Activated CD8-positive, alpha-beta memory T cell treated with anti-CD3 and anti-CD28 coated beads for 1 hour (primary cell): Measurements from ENCODE around the gene HEMGN.

Experiments
- DNase-seq, 2 donors: peaks; one replicate each; pipeline ENCODE4 v3.0.0-alpha.2; 2020; ENCODE audit warnings: low read depth in 1 of 2; ENCODE audit errors: extremely low read depth in 1 of 2

The HEMGN gene

DNA sequence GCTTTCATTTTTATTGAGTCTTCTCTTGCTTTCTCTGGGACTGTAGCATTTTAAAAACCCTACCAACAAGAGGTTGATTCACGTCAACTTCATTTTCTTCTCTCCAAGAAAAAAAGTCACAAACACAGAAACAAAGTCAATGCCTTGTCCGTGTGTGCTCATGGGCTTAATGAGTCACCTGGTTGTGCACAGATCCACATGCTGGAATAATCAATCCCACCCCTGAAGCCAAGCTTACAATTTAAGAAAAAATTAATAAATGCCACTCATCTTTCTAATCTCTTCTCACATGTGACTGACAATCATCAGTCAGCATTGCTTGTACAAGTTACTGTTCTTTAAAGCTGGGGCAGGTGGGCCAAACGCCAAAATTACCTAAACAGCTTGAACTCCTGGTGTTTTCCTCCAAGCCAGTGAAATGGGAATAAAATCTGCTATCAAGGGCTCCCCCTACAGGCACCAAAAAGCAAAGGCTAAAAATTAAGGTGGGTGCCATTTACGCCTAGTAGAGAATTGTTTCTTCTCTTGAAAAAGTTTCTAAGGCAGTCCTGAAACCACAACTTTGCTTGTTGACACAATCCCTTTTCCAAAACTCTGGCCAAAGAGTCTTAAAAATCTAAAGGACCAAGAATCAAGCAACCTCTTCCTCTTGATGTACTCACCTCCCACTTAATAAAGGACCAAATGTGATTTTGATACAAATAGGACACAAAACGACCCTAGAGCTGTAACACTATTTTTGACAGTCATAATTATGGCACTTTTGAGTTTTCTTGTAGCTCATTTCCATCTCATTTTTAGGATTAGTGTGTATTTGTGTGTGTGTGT lies 37.0 kb downstream of the HEMGN start:
- DNase-seq: no peak

DNA sequence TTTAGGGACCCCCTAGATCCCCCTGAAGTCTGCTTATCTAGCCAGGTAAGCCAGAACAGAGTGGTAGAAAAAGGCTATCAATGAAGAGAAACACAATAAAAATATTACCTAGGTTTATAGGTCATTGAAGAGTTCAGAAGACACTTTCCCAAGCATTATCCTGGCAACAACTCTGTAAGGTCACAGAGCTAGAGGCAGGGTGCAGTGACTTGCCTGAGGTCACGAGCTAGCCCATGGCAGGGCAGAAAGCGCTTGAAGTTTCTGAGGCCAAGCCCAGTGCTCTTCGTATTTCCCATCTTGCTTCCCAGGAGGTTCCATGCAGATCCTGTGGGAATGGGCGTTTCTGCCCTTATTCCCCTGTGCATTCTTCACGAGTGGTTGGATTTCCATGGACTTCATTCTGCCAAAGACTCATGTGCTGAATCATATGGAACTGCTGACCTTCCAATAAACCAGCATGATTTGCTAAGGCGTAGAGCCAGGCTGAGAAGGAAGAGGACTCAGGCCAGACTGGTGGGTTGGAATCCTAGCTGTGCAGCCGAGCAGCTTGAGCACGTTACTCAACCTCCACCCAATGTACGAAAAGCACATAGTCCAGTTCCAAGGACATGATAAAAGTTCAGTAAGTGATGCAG lies 37.8 kb downstream of the HEMGN start:
- no peak for DNase-seq

- DNase-seq: no peak
Observed at GRCh38 chr9:97895695-97896332, 42.2 kb downstream of the HEMGN start.

DNA sequence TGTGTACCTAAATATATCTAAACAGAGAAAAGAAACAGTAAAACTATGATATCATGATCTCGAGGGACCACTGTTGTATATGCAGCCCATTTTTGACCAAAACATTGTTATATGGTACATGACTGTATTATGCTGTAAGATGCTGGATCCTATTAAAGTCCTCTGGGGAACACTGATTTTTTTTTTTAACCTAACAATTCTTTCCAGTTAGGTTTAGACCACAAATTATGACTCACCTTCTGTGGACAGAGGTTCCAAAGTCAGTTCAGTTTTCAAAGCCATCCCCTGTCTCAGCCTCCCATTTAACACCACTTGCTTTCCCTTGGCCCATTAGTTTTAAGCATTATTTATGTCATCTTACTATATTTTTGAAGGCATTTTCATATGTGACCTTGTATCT lies 42.8 kb downstream of the HEMGN start:
- no peak for DNase-seq

DNA sequence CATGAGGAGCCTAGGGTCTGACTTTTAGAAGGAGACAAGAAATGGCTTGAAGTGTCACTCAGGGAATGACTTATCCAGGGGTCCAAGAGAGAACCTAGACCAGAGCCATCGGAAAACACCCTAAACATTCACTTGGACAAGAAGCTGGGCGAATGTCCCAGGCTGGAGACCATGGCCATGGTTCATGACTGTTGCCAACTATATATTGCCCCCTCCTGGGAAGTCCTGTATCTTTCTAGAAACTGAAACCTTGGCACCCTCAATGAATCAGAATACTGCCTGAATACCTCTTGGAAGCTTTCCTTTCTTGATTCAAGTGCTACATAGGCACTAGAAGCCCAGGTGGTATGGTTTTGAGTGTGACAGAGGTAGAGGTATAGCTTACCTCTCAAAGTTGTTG lies 45.6 kb downstream of the HEMGN start:
- no peak for DNase-seq

GRCh38 chr9:97891736-97892135 lies 46.2 kb downstream of the HEMGN start:
- DNase-seq: no peak

DNA sequence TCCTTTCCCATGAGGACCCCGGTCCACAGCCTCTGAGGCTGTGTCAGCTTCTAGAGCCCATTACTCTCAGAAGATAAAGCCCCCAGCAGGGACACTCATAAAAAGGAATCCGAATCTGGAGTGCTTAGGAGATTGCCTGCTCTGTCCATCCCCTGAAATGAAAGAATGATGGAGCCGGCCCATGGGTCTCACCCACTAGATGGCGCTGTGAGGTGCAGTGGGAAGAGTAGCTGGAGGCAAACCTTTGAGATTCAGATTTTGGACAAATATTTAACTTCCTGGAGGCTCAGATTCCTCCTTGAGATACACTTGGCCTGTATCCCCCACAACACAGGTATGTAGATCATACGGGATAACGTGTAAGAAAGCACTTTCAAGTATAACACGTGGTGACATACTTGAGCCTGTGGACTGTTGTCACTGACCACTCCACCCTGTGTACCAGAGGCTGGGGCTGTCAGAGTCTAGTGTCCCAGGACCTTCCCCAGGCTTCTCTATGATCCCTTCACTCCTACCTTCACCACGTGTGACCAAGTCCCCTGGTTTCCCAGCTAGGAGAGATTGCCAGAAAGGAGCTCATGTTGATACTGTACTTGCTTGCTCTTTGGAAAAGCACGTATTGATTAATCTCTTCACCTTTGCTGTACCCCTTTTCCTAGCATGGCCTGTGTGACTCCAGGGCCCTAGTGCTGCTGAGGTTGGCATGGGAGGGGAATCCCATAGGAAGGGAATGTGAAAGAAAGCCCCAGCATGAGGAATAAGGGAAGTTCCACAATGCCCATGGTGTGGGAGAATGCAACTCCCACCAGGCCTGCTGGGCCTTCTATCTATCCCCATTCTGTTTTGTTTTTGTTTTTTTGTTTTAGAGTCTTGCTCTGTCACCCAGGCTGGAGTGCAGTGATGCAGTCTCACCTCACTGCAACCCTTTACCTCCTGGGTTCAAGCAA lies 47.8 kb downstream of the HEMGN start:
- DNase-seq: peak; percentile 43 to 48

GRCh38 chr9:97880336-97880735 lies 57.6 kb downstream of the HEMGN start:
- no peak for DNase-seq
